Urinary bladder (tissue), 4 donors: ENCODE measurements around the gene GTF3C2. TPM values are rescaled to one million over a fixed set of nuclear protein-coding genes. Genes with fewer than 3 reads are reported as not detected.

Source experiments
- DNase-seq: peaks from one replicate; pipeline ENCODE4 v3.0.0-alpha.2; 2015; ENCODE audit errors: extremely low spot score
- H3K27ac ChIP-seq: one replicate; pipeline ENCODE4 v1.5.1; 2013; ENCODE audit warnings: low read depth, mild to moderate bottlenecking, moderate library complexity
- H3K36me3 ChIP-seq: one replicate; pipeline ENCODE4 v1.6.1; 2013; ENCODE audit warnings: mild to moderate bottlenecking, moderate library complexity; ENCODE audit not compliant: insufficient read depth
- H3K4me1 ChIP-seq: one replicate; pipeline ENCODE4 v1.6.1; 2013; ENCODE audit warnings: mild to moderate bottlenecking, moderate library complexity; ENCODE audit not compliant: insufficient read depth
- H3K4me3 ChIP-seq: one replicate; pipeline ENCODE4 v1.5.1; 2013; ENCODE audit warnings: low read depth, low read length
- WGBS: extraction: QIAGEN DNeasy Blood & Tissue Kit; methylation state at CpG from one replicate; pipeline ENCODE4 v1.1.7; 2013; 5-methylcytosine and 5-hydroxymethylcytosine counted together
- polyA plus RNA-seq: library from polyadenylated mRNA; stranded (reverse); fragments of 200-250 nt; gene quantifications from one replicate; pipeline ENCODE4 v1.2.3, GENCODE V29; 2013
- total RNA-seq: library from RNA; depleted of rRNA; stranded (reverse); fragments of >200 nt; gene quantifications from one replicate; pipeline ENCODE4 v1.2.3, GENCODE V29; 2014
- donor health status: healthy with polysubstance abuse.
- donor health status: healthy.

The GTF3C2 gene
- total RNA-seq, result 37.7 TPM
- polyA plus RNA-seq, result 29.9 TPM

GRCh38 chr2:27356382-27357181 is at the start of gene GTF3C2:
Gene GTF3C2 (minus strand): TSS chr2:27356764. CDS start chr2:27343554, 13,210 bp downstream.
- under 1% methylated on average over 67 of the region's 67 CpGs for WGBS
- Histone ChIP-seq H3K36me3 (no peaks in the 10 kb centered on the region), H3K4me3 (peak within 1 kb of the TSS; percentile 72), H3K27ac (peak within 1 kb of the TSS; percentile 91), H3K4me1 (peaks cover 2% of the 10 kb centered on the region)
- DNase-seq, result peak; percentile 95

- Histone ChIP-seq H3K4me1 (no peaks in the 10 kb centered on the region), H3K36me3 (peaks cover 2% of the 10 kb centered on the region), H3K4me3 (no peak overlapping the region), H3K27ac (no peak overlapping the region)
- WGBS, result 94% methylated on average over 2 of the region's 2 CpGs
- DNase-seq, result no peak
Observed at GRCh38 chr2:27400348-27401135, 44.0 kb upstream of the GTF3C2 start.

- Histone ChIP-seq H3K4me1 (no peaks in the 10 kb centered on the region), H3K36me3 (no peaks in the 10 kb centered on the region), H3K4me3 (no peak overlapping the region), H3K27ac (no peak overlapping the region)
- no peak for DNase-seq
- 96% methylated on average over 5 of the region's 5 CpGs for WGBS
Observed at GRCh38 chr2:27398962-27399361, 42.4 kb upstream of the GTF3C2 start.

- H3K4me1 ChIP-seq, result no peaks in the 10 kb centered on the region
- no peak overlapping the region for H3K4me3 ChIP-seq
- WGBS, result 98% methylated on average over 33 of the region's 33 CpGs
- no peak for DNase-seq
- H3K27ac ChIP-seq, result no peak overlapping the region
- no peaks in the 10 kb centered on the region for H3K36me3 ChIP-seq
Observed at GRCh38 chr2:27393225-27393624, 36.7 kb upstream of the GTF3C2 start.

GRCh38 chr2:27390822-27391679 is 34.5 kb upstream of the GTF3C2 start:
- no peaks in the 10 kb centered on the region for H3K36me3 ChIP-seq
- H3K27ac ChIP-seq, result no peak overlapping the region
- no peak overlapping the region for H3K4me3 ChIP-seq
- DNase-seq, result no peak
- H3K4me1 ChIP-seq, result no peaks in the 10 kb centered on the region
- 93% methylated on average over 9 of the region's 9 CpGs for WGBS

GRCh38 chr2:27381577-27382181 is 25.1 kb upstream of the GTF3C2 start:
- Histone ChIP-seq H3K4me1 (no peaks in the 10 kb centered on the region), H3K4me3 (no peak overlapping the region), H3K27ac (peak overlapping the region; percentile 93), H3K36me3 (no peaks in the 10 kb centered on the region)
- WGBS, result 89% methylated on average over 10 of the region's 10 CpGs
- no peak for DNase-seq

GRCh38 chr2:27380626-27381545 is 24.3 kb upstream of the GTF3C2 start, which contains the start of gene ZNF513:
Gene ZNF513 (minus strand): TSS chr2:27380734. CDS start chr2:27380526, 208 bp downstream.
- H3K36me3 ChIP-seq, result no peaks in the 10 kb centered on the region
- peak within 1 kb of the TSS; percentile 80 for H3K4me3 ChIP-seq
- H3K4me1 ChIP-seq, result no peaks in the 10 kb centered on the region
- 10% methylated on average over 67 of the region's 67 CpGs for WGBS
- DNase-seq, result peak; percentile 92
- peak within 1 kb of the TSS; percentile 93 for H3K27ac ChIP-seq

GRCh38 chr2:27379836-27380625 is 23.5 kb upstream of the GTF3C2 start:
- H3K4me3 ChIP-seq, result peak overlapping the region; percentile 80
- WGBS, result under 1% methylated on average over 35 of the region's 35 CpGs
- H3K27ac ChIP-seq, result peak overlapping the region; percentile 86
- no peak for DNase-seq
- no peaks in the 10 kb centered on the region for H3K4me1 ChIP-seq
- H3K36me3 ChIP-seq, result no peaks in the 10 kb centered on the region

GRCh38 chr2:27379383-27379835 is 22.8 kb upstream of the GTF3C2 start:
- Histone ChIP-seq H3K4me1 (no peaks in the 10 kb centered on the region), H3K27ac (no peak overlapping the region), H3K4me3 (no peak overlapping the region), H3K36me3 (no peaks in the 10 kb centered on the region)
- DNase-seq, result no peak
- WGBS, result 79% methylated on average over 2 of the region's 2 CpGs

- H3K27ac ChIP-seq, result no peak overlapping the region
- no peak for DNase-seq
- no peak overlapping the region for H3K4me3 ChIP-seq
- no peaks in the 10 kb centered on the region for H3K4me1 ChIP-seq
- no peaks in the 10 kb centered on the region for H3K36me3 ChIP-seq
- 81% methylated on average over 9 of the region's 9 CpGs for WGBS
Observed at GRCh38 chr2:27378809-27379290, 22.3 kb upstream of the GTF3C2 start.

GRCh38 chr2:27378096-27378808 is 21.7 kb upstream of the GTF3C2 start:
- H3K27ac ChIP-seq, result no peak overlapping the region
- no peak for DNase-seq
- no peaks in the 10 kb centered on the region for H3K4me1 ChIP-seq
- no peak overlapping the region for H3K4me3 ChIP-seq
- no peaks in the 10 kb centered on the region for H3K36me3 ChIP-seq
- 81% methylated on average over 29 of the region's 29 CpGs for WGBS
